GM18867 (cell line): Measurements from ENCODE around the gene ILF3.
A peak's percentile ranks its signal among the peaks of the same experiment; 100 is the strongest.

Experiments
- ATAC-seq: cut with Tn5 transposase; IDR thresholded peaks from one replicate; pipeline ENCODE4 v1.9.1; 2021; ENCODE audit warnings: mild to moderate bottlenecking, moderate library complexity; ENCODE audit not compliant: unreplicated experiment

The ILF3 gene

GRCh38 chr19:10653732-10654609 lies at the start of gene ILF3:
Gene ILF3 (plus strand): TSS chr19:10654346. CDS start chr19:10670606, 16,260 bp downstream.
- ATAC-seq: peak; percentile 61

- peak; percentile 19 for ATAC-seq
Observed at GRCh38 chr19:10604460-10604980, 49.6 kb upstream of the ILF3 start.

GRCh38 chr19:10611907-10612306 lies 42.2 kb upstream of the ILF3 start:
- ATAC-seq: no peak

GRCh38 chr19:10612499-10613119 lies 41.5 kb upstream of the ILF3 start:
- ATAC-seq: no peak

GRCh38 chr19:10615429-10616023 lies 38.6 kb upstream of the ILF3 start:
- ATAC-seq: no peak

- ATAC-seq: no peak
Observed at GRCh38 chr19:10617409-10618121, 36.6 kb upstream of the ILF3 start.

GRCh38 chr19:10618846-10619245 lies 35.3 kb upstream of the ILF3 start:
- ATAC-seq: no peak

GRCh38 chr19:10620786-10621185 lies 33.4 kb upstream of the ILF3 start:
- ATAC-seq: no peak

GRCh38 chr19:10621966-10622365 lies 32.2 kb upstream of the ILF3 start:
- no peak for ATAC-seq

GRCh38 chr19:10624585-10624984 lies 29.6 kb upstream of the ILF3 start:
- ATAC-seq: no peak

GRCh38 chr19:10625003-10625761 lies 29.0 kb upstream of the ILF3 start, which contains the start of gene SLC44A2:
Gene SLC44A2 (plus strand): TSS chr19:10625553. CDS start chr19:10625634, 81 bp downstream.
- no peak for ATAC-seq

GRCh38 chr19:10625762-10626138 lies 28.4 kb upstream of the ILF3 start:
- no peak for ATAC-seq

GRCh38 chr19:10631874-10632273 lies 22.3 kb upstream of the ILF3 start:
- ATAC-seq: no peak

- ATAC-seq: no peak
Observed at GRCh38 chr19:10634430-10634829, 19.7 kb upstream of the ILF3 start.

GRCh38 chr19:10634963-10635362 lies 19.2 kb upstream of the ILF3 start:
- no peak for ATAC-seq

GRCh38 chr19:10636304-10636972 lies 17.7 kb upstream of the ILF3 start:
- ATAC-seq: no peak

- ATAC-seq: no peak
Observed at GRCh38 chr19:10637894-10638293, 16.3 kb upstream of the ILF3 start.

GRCh38 chr19:10639836-10640235 lies 14.3 kb upstream of the ILF3 start:
- peak; percentile 56 for ATAC-seq

GRCh38 chr19:10640361-10640760 lies 13.8 kb upstream of the ILF3 start:
- ATAC-seq: no peak

GRCh38 chr19:10641248-10641647 lies 12.9 kb upstream of the ILF3 start:
- ATAC-seq: no peak
